Hepatocyte (in vitro differentiated cells): ENCODE data around the gene RANBP10. TPM values are rescaled to one million over a fixed set of nuclear protein-coding genes. Genes with fewer than 3 reads are reported as not detected.

Experiments
- DNase-seq: peaks from one replicate; pipeline ENCODE4 v3.0.0-alpha.2; 2016; ENCODE audit warnings: low spot score
- H2AFZ ChIP-seq: fragments of 200-600 bp; sonication (generic); 2 replicates; pipeline ENCODE4 v1.6.0; 2016; ENCODE audit warnings: antibody characterized with exemption, mild to moderate bottlenecking
- H3K27ac ChIP-seq: fragments of 200-600 bp; sonication (generic); 2 replicates; pipeline ENCODE4 v1.5.1; 2016; ENCODE audit warnings: mild to moderate bottlenecking
- H3K27me3 ChIP-seq: fragments of 200-600 bp; sonication (generic); 2 replicates; pipeline ENCODE4 v1.6.1; 2016
- H3K36me3 ChIP-seq: fragments of 200-600 bp; sonication (generic); replicated peaks from 2 replicates; pipeline ENCODE4 v1.5.1; 2016; ENCODE audit warnings: low read depth; ENCODE audit not compliant: insufficient read depth
- H3K4me1 ChIP-seq: fragments of 200-600 bp; sonication (generic); 2 replicates; pipeline ENCODE4 v1.5.1; 2016; ENCODE audit warnings: mild to moderate bottlenecking, moderate library complexity; ENCODE audit not compliant: insufficient read depth
- H3K4me2 ChIP-seq: fragments of 200-600 bp; sonication (generic); 2 replicates; pipeline ENCODE4 v1.6.0; 2016
- H3K4me3 ChIP-seq: fragments of 200-600 bp; sonication (generic); 2 replicates; pipeline ENCODE4 v1.5.1; 2016; ENCODE audit warnings: mild to moderate bottlenecking
- H3K79me2 ChIP-seq: fragments of 200-600 bp; sonication (generic); 2 replicates; pipeline ENCODE4 v1.6.0; 2017; ENCODE audit warnings: mild to moderate bottlenecking
- H3K9me2 ChIP-seq: fragments of 200-600 bp; sonication (generic); replicated peaks from 2 replicates; pipeline ENCODE4 v1.6.0; 2017; ENCODE audit warnings: mild to moderate bottlenecking; ENCODE audit not compliant: insufficient read depth
- H3K9me3 ChIP-seq: fragments of 200-600 bp; sonication (generic); 2 replicates; pipeline ENCODE4 v1.5.1; 2016; ENCODE audit warnings: low read depth, mild to moderate bottlenecking
- H4K20me1 ChIP-seq: fragments of 200-600 bp; sonication (generic); 2 replicates; pipeline ENCODE4 v1.6.0; 2016; ENCODE audit warnings: mild to moderate bottlenecking; ENCODE audit not compliant: insufficient read depth, poor library complexity, severe bottlenecking
- CTCF ChIP-seq: fragments of 200-600 bp; sonication (generic); IDR thresholded peaks from 2 replicates; pipeline ENCODE4 v1.5.1; 2016; ENCODE audit warnings: antibody characterized with exemption, mild to moderate bottlenecking; ENCODE audit not compliant: poor library complexity
- EZH2 ChIP-seq: fragments of 200-600 bp; sonication (generic); IDR thresholded peaks from 2 replicates; pipeline ENCODE4 v1.6.1; 2016; ENCODE audit warnings: antibody characterized with exemption, mild to moderate bottlenecking, borderline replicate concordance
- EZH2phosphoT487 ChIP-seq: fragments of 200-600 bp; sonication (generic); IDR thresholded peaks from one replicate; pipeline ENCODE4 v1.6.1; 2018; ENCODE audit warnings: antibody characterized with exemption, mild to moderate bottlenecking, low read depth, moderate library complexity; ENCODE audit not compliant: unreplicated experiment, severe bottlenecking
- WGBS: methylation state at CpG from one replicate; pipeline ENCODE4 v1.1.6; 2016; ENCODE audit warnings: low lambda C conversion rate; ENCODE audit errors: missing lambda C conversion rate; 5-methylcytosine and 5-hydroxymethylcytosine counted together
- polyA plus RNA-seq: library from polyadenylated mRNA; unstranded; fragments of >200 nt; fragmentation: Nextera tagmentation; extraction: Ambion mirVana; gene quantifications from 2 replicates; pipeline ENCODE4 v1.2.1, GENCODE V29; 2016
- total RNA-seq: library from RNA; depleted of rRNA; stranded (reverse); fragments of >200 nt; gene quantifications from 2 replicates; pipeline ENCODE4 v1.2.3, GENCODE V29; 2014

RANBP10 gene
- total and polyA plus RNA-seq, 2 experiments from 2014 or later, result 8.6 to 12.6 TPM

DNA sequence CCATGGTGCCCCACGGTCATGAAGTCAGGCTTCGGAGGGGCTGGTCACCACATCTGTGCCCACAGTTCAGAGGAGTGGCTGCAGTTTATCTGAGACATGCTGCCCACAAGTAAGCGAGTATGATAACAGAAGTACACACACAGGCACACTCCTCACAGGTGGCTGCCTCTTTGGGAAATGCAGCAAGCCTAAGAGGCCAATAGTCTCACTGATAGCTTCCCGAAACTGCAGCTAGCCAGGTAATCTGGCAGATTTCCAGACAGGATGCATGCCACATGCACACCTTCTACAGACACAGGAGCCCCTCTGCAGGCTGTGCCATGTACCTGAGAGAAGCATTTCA lies 74.6 kb downstream of the RANBP10 start:
- no peak for DNase-seq
- H3K9me2 ChIP-seq, result no peaks in the 10 kb centered on the region
- TF ChIP-seq CTCF, result no peak
- TF ChIP-seq EZH2, result no peak
- TF ChIP-seq EZH2phosphoT487, result no peak
- no peaks in the 10 kb centered on the region for H4K20me1 ChIP-seq
- no peaks in the 10 kb centered on the region for H3K9me3 ChIP-seq
- no peaks in the 10 kb centered on the region for H3K36me3 ChIP-seq
- 88% methylated on average over 4 of the region's 4 CpGs for WGBS
- H2AFZ ChIP-seq, result no peak overlapping the region
- no peak overlapping the region for H3K4me2 ChIP-seq
- no peaks in the 10 kb centered on the region for H3K4me1 ChIP-seq
- no peaks in the 10 kb centered on the region for H3K79me2 ChIP-seq
- no peaks in the 10 kb centered on the region for H3K27me3 ChIP-seq
- no peak overlapping the region for H3K27ac ChIP-seq
- no peak overlapping the region for H3K4me3 ChIP-seq

DNA sequence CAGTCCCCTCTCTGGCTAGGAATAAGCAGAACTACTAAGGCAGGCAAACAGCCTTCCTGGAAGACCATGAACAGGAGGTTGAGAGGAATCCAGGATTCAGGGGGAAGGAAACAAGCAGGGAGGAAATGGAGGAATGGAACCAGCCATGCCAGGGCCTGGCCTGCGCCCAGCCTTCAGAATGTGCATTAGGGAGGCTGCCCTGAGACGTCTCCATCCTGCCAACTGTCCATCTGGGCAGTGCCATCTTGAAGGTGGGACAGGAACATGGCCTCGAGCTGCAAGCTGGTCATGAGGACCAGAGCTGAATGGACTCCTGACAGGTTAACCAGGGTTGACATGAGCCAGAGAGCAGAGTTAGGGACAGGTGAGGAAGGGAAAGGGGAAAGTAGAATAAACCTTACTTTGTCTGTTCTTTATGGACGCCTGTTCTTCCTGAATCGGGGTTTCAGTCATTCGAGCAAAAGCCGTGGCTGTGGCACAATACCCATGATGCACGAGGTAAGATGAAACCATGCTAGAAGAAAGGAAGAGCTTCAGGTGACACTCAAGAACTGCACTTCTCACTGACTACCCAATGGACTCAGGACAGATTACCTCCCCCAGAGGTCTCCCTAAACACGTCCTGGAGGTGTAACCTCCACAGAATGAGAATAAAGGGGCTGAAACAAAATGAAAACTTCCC lies 75.1 kb downstream of the RANBP10 start:
- Histone ChIP-seq H3K4me1 (no peaks in the 10 kb centered on the region), H3K27ac (no peak overlapping the region), H3K9me2 (no peaks in the 10 kb centered on the region), H3K9me3 (no peaks in the 10 kb centered on the region), H3K27me3 (no peaks in the 10 kb centered on the region), H2AFZ (no peak overlapping the region), H4K20me1 (no peaks in the 10 kb centered on the region), H3K4me2 (no peak overlapping the region), H3K36me3 (no peaks in the 10 kb centered on the region), H3K4me3 (no peak overlapping the region), H3K79me2 (no peaks in the 10 kb centered on the region)
- WGBS, result 91% methylated on average over 9 of the region's 9 CpGs
- DNase-seq, result no peak
- TF ChIP-seq CTCF, result no peak
- TF ChIP-seq EZH2, result no peak
- no peak for TF ChIP-seq EZH2phosphoT487

DNA sequence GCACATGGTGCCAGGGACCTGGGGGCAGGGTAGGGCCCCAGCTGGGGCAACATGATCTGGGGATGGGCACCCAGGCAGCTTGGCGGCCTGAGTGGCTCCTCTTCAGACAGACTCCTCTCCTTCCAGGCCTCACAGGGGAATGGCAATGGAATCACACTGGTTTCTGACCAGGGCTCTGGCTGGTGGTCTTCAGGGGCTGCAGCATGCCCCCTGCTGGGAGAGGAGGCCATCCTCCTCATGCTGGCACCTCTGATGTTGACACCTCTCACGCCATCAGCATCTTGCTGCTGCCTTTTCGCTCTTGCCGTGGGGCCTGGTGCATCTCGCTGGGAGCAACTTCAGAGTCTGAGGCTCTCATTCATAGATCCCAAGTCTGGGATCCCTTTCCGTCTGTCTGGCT lies 76.0 kb downstream of the RANBP10 start:
- H3K4me1 ChIP-seq, result no peaks in the 10 kb centered on the region
- H3K27me3 ChIP-seq, result no peaks in the 10 kb centered on the region
- H3K9me2 ChIP-seq, result no peaks in the 10 kb centered on the region

More for the DNA sequence above, 76.0 kb downstream of the RANBP10 start:
- no peak for TF ChIP-seq EZH2
- TF ChIP-seq CTCF, result no peak
- TF ChIP-seq EZH2phosphoT487, result no peak
- H4K20me1 ChIP-seq, result no peaks in the 10 kb centered on the region
- no peak overlapping the region for H3K4me2 ChIP-seq
- DNase-seq, result no peak
- no peak overlapping the region for H3K4me3 ChIP-seq
- no peak overlapping the region for H2AFZ ChIP-seq
- H3K27ac ChIP-seq, result no peak overlapping the region
- no peaks in the 10 kb centered on the region for H3K79me2 ChIP-seq
- WGBS, result 95% methylated on average over 6 of the region's 6 CpGs
- H3K9me3 ChIP-seq, result no peaks in the 10 kb centered on the region
- H3K36me3 ChIP-seq, result no peaks in the 10 kb centered on the region
